ENCODE results near the gene COX6A1. TPM values are rescaled to one million over a fixed set of nuclear protein-coding genes. Genes with fewer than 3 reads are reported as not detected.
A peak's percentile ranks its signal among the peaks of the same experiment; 100 is the strongest.

COX6A1 gene
- total and polyA plus RNA-seq, 12 donors = 101 to 859 (median 160) TPM

DNA sequence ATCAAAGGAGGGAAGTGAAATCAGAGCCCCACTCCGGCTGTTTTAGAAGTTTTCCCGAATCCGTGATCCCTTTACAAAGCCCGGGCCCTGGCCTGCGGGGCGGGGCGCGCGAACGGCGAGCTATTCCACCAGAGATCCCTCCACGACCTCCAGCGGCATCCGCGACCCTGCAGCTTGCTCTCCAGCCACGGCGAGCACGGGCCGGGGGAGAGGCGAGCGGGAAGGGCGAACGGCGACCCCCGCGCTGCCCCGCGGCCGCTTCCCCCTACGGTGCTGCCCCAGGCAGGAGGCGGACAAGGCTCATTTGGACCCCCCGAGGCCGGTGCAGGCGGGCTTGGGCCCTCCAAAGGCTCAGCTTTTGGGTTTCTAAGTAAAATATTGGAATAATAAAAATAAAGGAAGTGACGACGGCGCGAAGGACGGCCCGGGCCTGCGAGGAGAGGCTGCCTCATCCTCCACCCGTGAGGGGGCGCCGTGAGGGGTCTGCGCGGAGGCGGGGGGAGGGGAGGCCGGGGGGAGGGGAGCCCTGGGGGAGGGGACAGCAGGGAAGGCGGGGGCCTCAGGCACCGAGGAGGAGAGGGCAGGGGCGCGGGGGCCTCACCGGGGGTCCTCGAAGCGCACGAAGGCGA, 31.0 kb downstream of the COX6A1 start:
- 1% methylated on average over 48 to 57 of the region's 57 CpGs for WGBS, 2 donors
- ATAC-seq (peak; percentile 31 to 59 (median 46)), DNase-seq (peak; percentile 44 to 49)
- peak overlapping the region; percentile 70 to 99 (median 92) for H3K4me3 ChIP-seq
- intact Hi-C loops (cut with DNase I) = no loop called here
- peaks cover 0 to 39% (median 17%) of the 10 kb centered on the region in 9 donors for H3K36me3 ChIP-seq
- H3K27me3 ChIP-seq = no peaks in the 10 kb centered on the region
- H3K9me3 ChIP-seq = no peaks in the 10 kb centered on the region
- peak overlapping the region; percentile 70 to 97 (median 95) for H3K27ac ChIP-seq
- H3K4me1 ChIP-seq = peaks cover 2 to 52% (median 36%) of the 10 kb centered on the region in 9 donors
- TF ChIP-seq, protein P1, sequence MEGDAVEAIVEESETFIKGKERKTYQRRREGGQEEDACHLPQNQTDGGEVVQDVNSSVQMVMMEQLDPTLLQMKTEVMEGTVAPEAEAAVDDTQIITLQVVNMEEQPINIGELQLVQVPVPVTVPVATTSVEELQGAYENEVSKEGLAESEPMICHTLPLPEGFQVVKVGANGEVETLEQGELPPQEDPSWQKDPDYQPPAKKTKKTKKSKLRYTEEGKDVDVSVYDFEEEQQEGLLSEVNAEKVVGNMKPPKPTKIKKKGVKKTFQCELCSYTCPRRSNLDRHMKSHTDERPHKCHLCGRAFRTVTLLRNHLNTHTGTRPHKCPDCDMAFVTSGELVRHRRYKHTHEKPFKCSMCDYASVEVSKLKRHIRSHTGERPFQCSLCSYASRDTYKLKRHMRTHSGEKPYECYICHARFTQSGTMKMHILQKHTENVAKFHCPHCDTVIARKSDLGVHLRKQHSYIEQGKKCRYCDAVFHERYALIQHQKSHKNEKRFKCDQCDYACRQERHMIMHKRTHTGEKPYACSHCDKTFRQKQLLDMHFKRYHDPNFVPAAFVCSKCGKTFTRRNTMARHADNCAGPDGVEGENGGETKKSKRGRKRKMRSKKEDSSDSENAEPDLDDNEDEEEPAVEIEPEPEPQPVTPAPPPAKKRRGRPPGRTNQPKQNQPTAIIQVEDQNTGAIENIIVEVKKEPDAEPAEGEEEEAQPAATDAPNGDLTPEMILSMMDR (IDR thresholded peaks at IDR 0.05) = no peak

DNA sequence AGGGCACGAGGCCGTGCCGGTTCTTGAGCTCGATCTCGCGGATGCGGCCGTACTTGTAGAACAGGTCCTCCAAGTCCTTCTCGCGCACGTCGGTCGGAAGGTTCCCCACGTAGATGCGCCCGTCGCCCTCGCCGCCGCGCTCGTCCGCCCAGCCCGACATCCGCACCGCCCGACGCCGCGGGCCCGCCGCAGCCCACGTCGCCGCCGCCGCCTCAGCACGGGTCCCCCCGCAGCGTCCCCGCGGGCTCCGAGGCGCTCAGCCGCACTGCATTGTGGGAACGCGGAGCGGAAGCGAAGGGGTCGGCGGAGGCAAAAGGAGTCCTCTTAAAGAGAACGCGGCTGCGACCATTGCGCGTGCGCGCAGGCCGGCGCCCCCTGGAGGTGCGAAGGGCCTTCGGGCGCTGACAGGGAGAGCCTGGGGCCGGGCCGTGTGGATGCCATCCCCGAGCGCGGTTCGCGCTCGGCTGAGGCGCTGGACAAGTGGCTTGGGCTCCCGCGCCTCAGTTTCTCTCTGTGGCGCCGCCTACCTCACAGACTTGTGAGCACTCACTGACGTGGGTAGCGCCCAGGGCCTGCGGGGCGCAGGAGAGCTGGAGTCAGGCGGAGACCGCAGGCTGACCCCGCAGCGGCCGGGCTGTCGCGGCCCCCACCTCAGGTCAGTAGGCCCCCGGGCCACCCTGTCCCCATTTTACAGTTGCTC, 31.7 kb downstream of the COX6A1 start, which contains the start of gene SRSF9:
Gene SRSF9, minus strand, starts transcription at position 299 of the 700 bp plus-strand sequence. Its CDS starts 139 bp downstream, at position 160.
- intact Hi-C loops (cut with DNase I) = no loop called here
- H3K36me3 ChIP-seq = peaks cover 0 to 32% (median 11%) of the 10 kb centered on the region in 9 donors
- H3K4me3 ChIP-seq = peak within 1 kb of the TSS; percentile 70 to 99 (median 92)
- H3K4me1 ChIP-seq = peaks cover 2 to 56% (median 36%) of the 10 kb centered on the region in 9 donors
- H3K27ac ChIP-seq = peak within 1 kb of the TSS; percentile 70 to 97 (median 95)
- H3K27me3 ChIP-seq = no peaks in the 10 kb centered on the region
- ATAC-seq = peak; percentile 92 to 98 (median 98)
- peak; percentile 95 to 98 for DNase-seq
- WGBS, 2 donors = 0% methylated on average over 88 of the region's 88 CpGs
- H3K9me3 ChIP-seq = no peaks in the 10 kb centered on the region
- TF ChIP-seq, protein P1 (IDR thresholded peaks at IDR 0.05) = peak; percentile 86 to 99 (median 96)

DNA sequence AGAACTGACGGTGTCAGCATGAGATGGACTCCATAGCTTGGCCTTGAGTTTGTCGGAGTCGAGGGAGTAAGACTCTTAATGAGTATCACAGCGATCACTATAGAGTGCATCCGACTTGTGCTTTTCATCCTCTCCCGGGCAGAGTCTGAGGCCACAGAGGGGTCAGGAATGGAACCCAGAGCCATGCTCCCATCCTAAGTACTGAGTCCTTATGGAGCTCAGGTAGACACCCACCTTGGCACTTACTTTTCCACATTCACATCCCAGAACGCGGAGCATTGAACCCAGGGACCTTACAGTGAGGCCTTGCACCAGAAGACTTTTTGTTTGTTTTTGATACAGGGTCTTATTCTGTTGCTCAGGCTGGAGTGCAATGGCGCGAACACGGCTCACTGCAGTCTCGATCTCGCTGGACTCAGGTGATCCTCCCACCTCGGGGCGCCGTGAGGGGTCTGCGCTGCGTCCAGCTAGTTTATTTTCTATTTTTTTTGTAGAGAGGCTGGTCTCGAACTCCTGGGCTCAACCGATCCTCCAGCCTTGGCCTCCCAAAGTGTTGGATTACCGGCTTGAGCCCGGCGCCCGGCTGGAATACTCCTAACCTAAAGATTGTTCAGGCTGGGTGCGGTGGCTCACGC, 32.4 kb downstream of the COX6A1 start:
- Histone ChIP-seq H3K27ac (peak overlapping the region in 9 of 10 donors; percentile 87 to 97 (median 95)), H3K27me3 (no peaks in the 10 kb centered on the region), H3K9me3 (no peaks in the 10 kb centered on the region), H3K36me3 (peaks cover 0 to 26% (median 4%) of the 10 kb centered on the region in 9 donors), H3K4me3 (peak overlapping the region; percentile 43 to 99 (median 91)), H3K4me1 (peaks cover 2 to 60% (median 36%) of the 10 kb centered on the region in 9 donors)
- intact Hi-C loops (cut with DNase I) = no loop called here
- ATAC-seq (peak in 7 of 8 donors; percentile 14 to 47 (median 25)), DNase-seq (no peak)
- WGBS, 2 donors = 66 to 68% methylated on average over 26 of the region's 26 CpGs
- TF ChIP-seq, protein P1 (IDR thresholded peaks at IDR 0.05) = no peak

DNA sequence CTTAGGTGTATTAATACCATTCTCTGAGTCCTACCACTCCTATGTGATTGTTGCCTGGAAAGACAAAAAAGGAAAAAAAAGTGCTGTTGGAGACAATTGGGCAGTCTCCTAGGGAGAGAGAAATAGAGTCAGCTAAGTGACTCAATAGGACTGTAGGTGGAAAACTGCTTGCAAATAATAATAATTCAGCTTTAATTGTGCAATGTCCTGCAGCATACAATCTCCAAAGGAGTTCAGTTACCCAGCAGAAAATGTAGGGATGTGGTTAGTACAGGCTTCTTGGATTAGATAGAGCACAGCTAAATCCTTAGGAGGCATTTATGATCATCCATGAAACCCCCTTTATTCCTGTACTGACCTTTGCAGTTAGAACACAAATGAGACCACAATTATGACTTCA, 34.6 kb downstream of the COX6A1 start:
- no peak overlapping the region for H3K27ac ChIP-seq
- H3K9me3 ChIP-seq = no peaks in the 10 kb centered on the region
- TF ChIP-seq, protein P1 (IDR thresholded peaks at IDR 0.05) = no peak
- H3K4me3 ChIP-seq = no peak overlapping the region
- ATAC-seq = no peak
- no peaks in the 10 kb centered on the region for H3K27me3 ChIP-seq
- peaks cover 2 to 52% (median 19%) of the 10 kb centered on the region in 9 donors for H3K4me1 ChIP-seq
- peaks cover 0 to 3% (median 0%) of the 10 kb centered on the region in 9 donors for H3K36me3 ChIP-seq
- intact Hi-C loops (cut with DNase I) = no loop called here
- DNase-seq = no peak
